DND-41 (cell line): ENCODE measurements around the gene BMP2K.

Source experiments
- EZH2 ChIP-seq: IDR thresholded peaks from 3 replicates; pipeline ENCODE4 v1.6.1; 2012; ENCODE audit warnings: borderline replicate concordance, low read depth, mild to moderate bottlenecking, moderate library complexity, low read length, inconsistent platforms; ENCODE audit not compliant: severe bottlenecking
- TF ChIP-seq, protein P1 (sequence below): IDR thresholded peaks from 2 replicates; pipeline ENCODE4 v1.5.1; 2012; ENCODE audit warnings: borderline replicate concordance, low read length, moderate library complexity, mild to moderate bottlenecking; ENCODE audit not compliant: poor library complexity, severe bottlenecking; ENCODE audit errors: extremely low read depth

DNA sequence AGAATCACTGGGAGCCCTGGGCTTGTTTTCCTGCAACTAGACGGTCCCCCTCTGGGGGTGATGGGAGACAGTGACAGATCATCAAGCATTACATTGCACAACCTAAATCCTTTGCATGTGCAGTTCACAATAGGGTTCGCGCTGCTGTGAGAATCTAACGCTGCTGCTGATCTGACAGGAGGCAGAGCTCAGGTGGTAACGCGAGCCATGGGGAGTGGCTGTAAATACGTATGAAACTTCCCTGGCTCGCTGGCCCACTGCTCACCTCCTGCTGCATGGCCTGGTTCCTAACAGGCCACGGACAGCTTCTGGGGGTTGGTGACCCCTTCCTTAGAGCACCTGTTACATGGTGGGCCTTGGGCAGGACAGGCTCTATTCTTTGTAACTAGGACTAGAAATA, 152.7 kb downstream of the BMP2K start:
- TF ChIP-seq, protein P1, sequence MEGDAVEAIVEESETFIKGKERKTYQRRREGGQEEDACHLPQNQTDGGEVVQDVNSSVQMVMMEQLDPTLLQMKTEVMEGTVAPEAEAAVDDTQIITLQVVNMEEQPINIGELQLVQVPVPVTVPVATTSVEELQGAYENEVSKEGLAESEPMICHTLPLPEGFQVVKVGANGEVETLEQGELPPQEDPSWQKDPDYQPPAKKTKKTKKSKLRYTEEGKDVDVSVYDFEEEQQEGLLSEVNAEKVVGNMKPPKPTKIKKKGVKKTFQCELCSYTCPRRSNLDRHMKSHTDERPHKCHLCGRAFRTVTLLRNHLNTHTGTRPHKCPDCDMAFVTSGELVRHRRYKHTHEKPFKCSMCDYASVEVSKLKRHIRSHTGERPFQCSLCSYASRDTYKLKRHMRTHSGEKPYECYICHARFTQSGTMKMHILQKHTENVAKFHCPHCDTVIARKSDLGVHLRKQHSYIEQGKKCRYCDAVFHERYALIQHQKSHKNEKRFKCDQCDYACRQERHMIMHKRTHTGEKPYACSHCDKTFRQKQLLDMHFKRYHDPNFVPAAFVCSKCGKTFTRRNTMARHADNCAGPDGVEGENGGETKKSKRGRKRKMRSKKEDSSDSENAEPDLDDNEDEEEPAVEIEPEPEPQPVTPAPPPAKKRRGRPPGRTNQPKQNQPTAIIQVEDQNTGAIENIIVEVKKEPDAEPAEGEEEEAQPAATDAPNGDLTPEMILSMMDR: no peak
- TF ChIP-seq EZH2: no peak
